Activated naive CD8-positive, alpha-beta T cell treated with anti-CD3 and anti-CD28 coated beads for 36 hours (primary cell): Measurements from ENCODE around the gene CREB5. TPM values are rescaled to one million over a fixed set of nuclear protein-coding genes. Genes with fewer than 3 reads are reported as not detected.
A peak's percentile ranks its signal among the peaks of the same experiment; 100 is the strongest.
"Not testable (repeated sequence)": the region's sequence is repeated elsewhere in the genome, so short reads cannot be mapped to it uniquely, and the experiment has no call there.

Source experiments
- DNase-seq: peaks from one replicate; pipeline ENCODE4 v3.0.0; 2021
- H3K27ac Mint-ChIP-seq: one replicate; pipeline ENCODE4 v1.8.0; 2022; ENCODE audit warnings: mild to moderate bottlenecking, moderate library complexity, mixed read lengths
- H3K27me3 Mint-ChIP-seq: one replicate; pipeline ENCODE4 v1.8.0; 2022; ENCODE audit warnings: mild to moderate bottlenecking, mixed read lengths
- H3K36me3 Mint-ChIP-seq: one replicate; pipeline ENCODE4 v1.8.0; 2021; ENCODE audit warnings: mild to moderate bottlenecking, mixed read lengths
- H3K4me1 Mint-ChIP-seq: one replicate; pipeline ENCODE4 v1.8.0; 2021; ENCODE audit warnings: mixed read lengths
- H3K4me3 Mint-ChIP-seq: one replicate; pipeline ENCODE4 v1.8.0; 2022; ENCODE audit warnings: mild to moderate bottlenecking, moderate library complexity, mixed read lengths
- H3K9me3 Mint-ChIP-seq: one replicate; pipeline ENCODE4 v1.8.0; 2022; ENCODE audit warnings: mixed read lengths
- total RNA-seq, 2 experiments: library from RNA; stranded (reverse); gene quantifications; one replicate each; pipeline ENCODE4 v1.2.3, GENCODE V29; 2021

CREB5 gene
- total RNA-seq, 2 experiments from 2014 or later = 2.0 to 2.4 TPM

DNA sequence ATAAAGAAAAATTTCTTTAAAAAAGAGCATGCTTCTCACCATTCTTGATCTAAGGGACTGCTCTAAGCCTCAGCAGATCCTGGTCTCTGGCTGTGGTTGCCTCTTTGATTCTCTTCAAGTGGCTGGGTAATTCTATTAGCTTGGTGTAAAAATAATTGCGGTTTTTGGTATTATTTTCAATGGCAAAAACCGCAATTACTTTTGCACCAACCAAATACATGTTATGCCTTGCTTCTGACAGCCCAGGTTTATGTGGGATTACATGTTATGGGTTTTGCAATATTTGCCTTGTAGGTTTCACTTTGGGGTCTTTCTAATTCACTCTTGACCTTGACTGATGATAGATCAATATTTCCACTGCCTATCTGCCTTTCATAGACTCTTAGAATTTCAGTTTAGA lies 20.0 kb upstream of the CREB5 start:
- no peak for DNase-seq
- H3K4me3 Mint-ChIP-seq = no peak overlapping the region
- H3K27me3 Mint-ChIP-seq = peaks cover 41% of the 10 kb centered on the region
- H3K27ac Mint-ChIP-seq = no peak overlapping the region
- H3K4me1 Mint-ChIP-seq = peaks cover 3% of the 10 kb centered on the region
- H3K36me3 Mint-ChIP-seq = no peaks in the 10 kb centered on the region
- no peaks in the 10 kb centered on the region for H3K9me3 Mint-ChIP-seq

DNA sequence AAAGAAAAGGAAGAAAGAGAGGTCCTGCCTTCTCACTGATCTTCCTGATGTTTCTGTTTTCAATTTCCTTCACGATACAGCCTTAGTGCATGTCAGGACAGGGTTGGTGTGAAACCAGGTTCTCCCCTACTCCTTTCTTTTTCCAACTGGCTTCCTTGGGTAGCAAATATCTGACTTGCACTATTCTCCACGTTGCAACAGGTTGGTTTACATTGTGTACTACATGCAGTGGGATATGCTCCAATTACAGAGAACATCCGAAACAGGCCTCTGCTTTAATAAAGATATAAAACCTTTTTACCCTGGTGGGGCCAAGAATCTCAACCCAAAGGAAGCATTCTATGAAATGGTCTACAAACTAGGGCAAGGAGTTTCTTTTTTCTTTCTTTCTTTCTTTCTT lies 16.9 kb upstream of the CREB5 start:
- no peak for DNase-seq
- no peak overlapping the region for H3K4me3 Mint-ChIP-seq
- no peaks in the 10 kb centered on the region for H3K36me3 Mint-ChIP-seq
- peaks cover 39% of the 10 kb centered on the region for H3K27me3 Mint-ChIP-seq
- H3K27ac Mint-ChIP-seq = no peak overlapping the region
- H3K9me3 Mint-ChIP-seq = no peaks in the 10 kb centered on the region
- no peaks in the 10 kb centered on the region for H3K4me1 Mint-ChIP-seq

DNA sequence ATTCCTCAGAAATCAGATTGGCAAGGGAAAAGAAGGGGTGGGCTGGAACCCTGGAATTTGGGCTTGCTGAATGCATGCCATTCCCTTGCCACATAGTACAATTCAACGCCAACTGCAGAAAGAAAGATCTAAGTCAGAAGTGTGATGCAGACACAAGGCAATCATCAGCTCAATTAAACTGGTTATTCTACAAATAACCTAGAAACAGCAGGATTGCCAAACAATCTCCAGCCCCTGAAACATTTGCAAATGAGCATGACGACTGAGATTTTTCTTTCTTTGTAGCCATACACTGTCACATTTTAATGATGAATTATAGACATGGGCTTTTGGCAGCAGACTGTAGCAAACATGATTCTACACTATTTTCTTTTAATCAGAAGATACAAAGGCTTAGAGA lies 16.5 kb upstream of the CREB5 start:
- H3K27me3 Mint-ChIP-seq = peaks cover 37% of the 10 kb centered on the region
- H3K4me1 Mint-ChIP-seq = no peaks in the 10 kb centered on the region
- H3K9me3 Mint-ChIP-seq = no peaks in the 10 kb centered on the region
- H3K27ac Mint-ChIP-seq = no peak overlapping the region
- H3K4me3 Mint-ChIP-seq = no peak overlapping the region
- no peak for DNase-seq
- H3K36me3 Mint-ChIP-seq = no peaks in the 10 kb centered on the region

DNA sequence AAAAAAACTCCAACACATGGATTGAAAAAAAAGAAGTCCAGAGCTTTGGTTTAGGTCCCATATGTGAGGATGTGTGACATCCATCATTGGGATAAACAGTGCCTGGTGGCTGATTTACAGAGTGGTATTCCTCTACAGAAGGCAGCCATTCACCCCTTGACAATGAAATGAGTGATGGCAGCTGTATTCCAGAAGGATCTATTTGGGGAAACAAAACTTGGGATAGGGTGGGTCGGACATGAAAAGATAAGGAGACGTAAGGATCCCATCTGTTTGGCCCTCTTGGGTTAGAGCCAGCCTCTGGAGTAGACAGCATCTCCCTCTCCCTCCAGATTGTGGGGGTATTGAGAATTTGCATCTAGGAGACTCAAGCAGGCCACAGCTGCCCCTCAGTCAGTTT lies 15.2 kb upstream of the CREB5 start:
- H3K9me3 Mint-ChIP-seq = no peaks in the 10 kb centered on the region
- no peak overlapping the region for H3K27ac Mint-ChIP-seq
- peaks cover 32% of the 10 kb centered on the region for H3K27me3 Mint-ChIP-seq
- no peak overlapping the region for H3K4me3 Mint-ChIP-seq
- no peak for DNase-seq
- H3K36me3 Mint-ChIP-seq = no peaks in the 10 kb centered on the region
- H3K4me1 Mint-ChIP-seq = no peaks in the 10 kb centered on the region

DNA sequence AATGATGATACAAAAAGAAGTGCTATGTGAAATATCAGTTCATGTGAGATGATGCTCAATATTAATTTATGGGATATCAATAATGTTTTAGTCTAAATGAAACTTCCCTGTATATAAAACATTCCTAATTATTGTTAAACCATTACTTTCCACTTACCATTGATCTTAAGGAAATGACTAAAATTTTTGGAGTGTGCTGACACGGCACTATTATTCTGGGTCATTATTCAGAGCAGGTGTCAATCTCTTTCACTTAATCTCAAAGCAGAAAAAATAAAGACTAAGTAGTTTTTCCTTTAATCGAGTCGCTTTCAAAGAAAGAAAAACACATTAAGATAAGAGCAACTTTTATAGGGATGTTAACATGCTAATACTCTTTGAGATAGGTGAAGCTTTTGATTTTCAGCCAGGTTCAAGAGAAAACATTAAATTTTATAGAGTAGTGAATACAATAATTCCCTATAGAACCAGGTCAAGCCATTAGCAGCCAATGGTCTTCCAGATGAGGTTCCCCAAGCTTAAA lies 11.4 kb upstream of the CREB5 start:
- Mint-ChIP-seq H3K4me3 (no peak overlapping the region), H3K27me3 (peaks cover 27% of the 10 kb centered on the region), H3K4me1 (peaks cover 7% of the 10 kb centered on the region), H3K36me3 (no peaks in the 10 kb centered on the region), H3K9me3 (no peaks in the 10 kb centered on the region), H3K27ac (no peak overlapping the region)
- DNase-seq = no peak

DNA sequence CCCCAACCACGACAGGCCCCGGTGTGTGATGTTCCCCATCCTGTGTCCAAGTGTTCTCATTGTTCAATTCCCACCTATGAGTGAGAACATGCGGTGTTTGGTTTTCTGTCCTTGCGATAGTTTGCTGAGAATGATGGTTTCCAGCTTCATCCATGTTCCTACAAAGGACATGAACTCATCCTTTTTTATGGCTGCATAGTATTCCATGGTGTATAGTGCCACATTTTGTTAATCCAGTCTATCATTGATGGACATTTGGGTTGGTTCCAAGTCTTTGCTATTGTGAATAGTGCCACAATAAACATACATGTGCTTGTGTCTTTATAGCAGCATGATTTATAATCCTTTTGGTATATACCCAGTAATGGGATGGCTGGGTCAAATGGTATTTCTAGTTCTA lies 10.8 kb upstream of the CREB5 start:
- H3K4me3 Mint-ChIP-seq, H3K36me3 Mint-ChIP-seq, H3K27ac Mint-ChIP-seq, H3K9me3 Mint-ChIP-seq, DNase-seq: not testable (repeated sequence)
- peaks cover 13% of the 10 kb centered on the region for H3K4me1 Mint-ChIP-seq
- peaks cover 34% of the 10 kb centered on the region for H3K27me3 Mint-ChIP-seq

DNA sequence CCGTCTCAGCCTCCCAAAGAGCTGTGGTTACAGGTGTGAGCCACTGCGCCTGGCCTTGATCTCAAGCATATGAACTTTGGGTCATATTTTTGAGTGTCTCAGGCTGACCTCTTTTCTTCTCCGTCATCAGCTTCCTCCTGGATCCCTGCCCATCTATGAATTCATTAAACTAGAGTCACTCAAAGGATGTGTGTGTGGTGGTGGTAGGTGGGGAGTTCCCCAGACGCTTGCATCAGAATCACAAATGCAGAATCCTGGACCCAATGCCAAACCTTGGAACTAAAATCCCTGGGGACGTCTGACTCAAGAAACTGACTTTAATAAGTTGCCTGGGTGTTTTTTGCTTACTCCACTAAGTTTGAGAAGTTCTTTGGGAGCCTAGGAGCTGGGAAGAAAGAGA lies 6.7 kb upstream of the CREB5 start:
- Mint-ChIP-seq H3K9me3 (no peaks in the 10 kb centered on the region), H3K36me3 (no peaks in the 10 kb centered on the region), H3K4me1 (peaks cover 40% of the 10 kb centered on the region), H3K4me3 (no peak overlapping the region), H3K27ac (peak overlapping the region; percentile 69), H3K27me3 (peaks cover 55% of the 10 kb centered on the region)
- DNase-seq = no peak

DNA sequence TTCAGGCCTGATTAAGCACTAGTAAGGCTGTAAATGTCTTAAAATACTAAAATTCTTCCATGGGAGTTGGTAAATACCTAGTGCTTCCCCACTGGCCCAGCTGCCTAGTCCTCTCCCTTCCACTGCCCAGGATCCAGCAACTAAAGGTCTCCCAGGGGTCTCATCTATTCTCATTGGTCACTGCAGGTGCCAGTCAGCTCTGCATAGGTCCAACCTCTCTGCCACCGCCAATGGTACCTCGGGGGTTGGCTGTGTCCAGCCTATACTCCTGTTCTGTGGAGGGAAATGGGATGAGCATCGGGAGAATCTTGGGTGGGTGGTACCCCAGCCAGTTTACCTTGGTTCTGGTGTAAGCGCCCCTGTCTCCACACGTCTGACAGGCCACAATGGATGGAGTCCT lies 6.1 kb upstream of the CREB5 start:
- Mint-ChIP-seq H3K36me3 (no peaks in the 10 kb centered on the region), H3K27me3 (peaks cover 60% of the 10 kb centered on the region), H3K4me1 (peaks cover 45% of the 10 kb centered on the region), H3K9me3 (no peaks in the 10 kb centered on the region), H3K27ac (peak overlapping the region; percentile 69), H3K4me3 (no peak overlapping the region)
- no peak for DNase-seq

DNA sequence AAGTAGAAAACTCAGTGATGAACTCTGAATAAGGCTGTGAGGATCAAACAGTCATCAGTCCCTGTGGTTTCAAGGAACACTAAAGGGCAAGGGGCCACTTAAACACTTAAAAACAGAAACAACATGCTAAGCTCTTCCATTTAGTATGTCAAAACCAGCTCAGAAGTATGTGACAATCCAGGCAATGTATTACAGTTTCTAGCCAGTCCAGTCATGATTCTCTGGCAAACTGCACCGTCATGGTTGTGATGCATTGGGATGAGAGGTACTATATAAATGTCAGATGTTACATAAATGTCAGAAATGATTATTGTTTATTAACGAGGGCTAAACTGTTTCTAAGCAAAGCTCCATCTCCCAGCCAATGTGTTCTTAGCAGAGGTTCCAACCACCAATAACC lies 4.7 kb upstream of the CREB5 start:
- Mint-ChIP-seq H3K36me3 (no peaks in the 10 kb centered on the region), H3K9me3 (no peaks in the 10 kb centered on the region), H3K4me1 (peaks cover 54% of the 10 kb centered on the region), H3K4me3 (no peak overlapping the region), H3K27me3 (peaks cover 69% of the 10 kb centered on the region), H3K27ac (no peak overlapping the region)
- no peak for DNase-seq

DNA sequence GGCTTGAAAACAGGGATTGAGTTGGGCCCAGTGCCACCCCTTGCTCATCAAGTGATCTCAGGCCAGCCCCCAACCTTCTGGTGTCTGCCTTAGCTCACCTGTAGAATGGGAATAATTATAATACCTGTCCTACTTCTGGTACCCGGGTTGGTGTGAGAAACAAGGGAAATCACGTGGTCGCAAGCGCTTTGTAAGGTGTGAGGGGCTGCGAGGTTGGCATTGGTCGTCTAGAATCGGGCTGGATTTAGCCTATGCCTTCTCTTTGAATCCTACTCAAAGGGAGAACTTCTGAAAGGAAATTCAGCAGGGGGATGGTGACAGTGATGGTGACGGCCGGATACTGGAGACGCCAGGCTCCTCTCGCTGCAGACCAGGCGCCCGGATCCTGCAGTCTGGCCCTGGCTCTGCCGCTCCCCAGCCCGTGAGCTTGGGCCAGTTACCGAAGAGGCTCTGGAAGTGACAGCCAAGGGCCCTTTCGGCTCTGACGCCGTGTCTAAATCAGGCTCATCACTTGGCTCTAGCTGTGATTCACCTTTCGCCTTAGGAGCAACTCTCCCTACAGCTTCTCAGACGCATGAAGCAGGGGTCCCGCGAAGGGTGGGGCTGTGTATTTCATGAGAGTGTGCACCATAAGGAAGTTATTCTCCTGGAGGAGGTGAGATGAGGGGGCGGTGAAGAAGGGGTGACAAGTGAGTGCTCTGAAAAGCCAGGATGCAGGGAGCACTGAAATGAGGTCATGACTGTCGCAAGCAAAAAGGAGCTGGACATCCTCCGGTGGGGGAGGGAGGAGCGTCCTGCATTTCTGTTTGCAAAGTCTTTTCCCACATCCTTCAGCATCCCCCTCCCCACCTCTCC lies 4.0 kb upstream of the CREB5 start:
- no peaks in the 10 kb centered on the region for H3K36me3 Mint-ChIP-seq
- H3K4me3 Mint-ChIP-seq = peak overlapping the region; percentile 55
- peaks cover 57% of the 10 kb centered on the region for H3K4me1 Mint-ChIP-seq
- peak overlapping the region; percentile 70 for H3K27ac Mint-ChIP-seq
- H3K27me3 Mint-ChIP-seq = peaks cover 75% of the 10 kb centered on the region
- peak; percentile 18 for DNase-seq
- no peaks in the 10 kb centered on the region for H3K9me3 Mint-ChIP-seq

DNA sequence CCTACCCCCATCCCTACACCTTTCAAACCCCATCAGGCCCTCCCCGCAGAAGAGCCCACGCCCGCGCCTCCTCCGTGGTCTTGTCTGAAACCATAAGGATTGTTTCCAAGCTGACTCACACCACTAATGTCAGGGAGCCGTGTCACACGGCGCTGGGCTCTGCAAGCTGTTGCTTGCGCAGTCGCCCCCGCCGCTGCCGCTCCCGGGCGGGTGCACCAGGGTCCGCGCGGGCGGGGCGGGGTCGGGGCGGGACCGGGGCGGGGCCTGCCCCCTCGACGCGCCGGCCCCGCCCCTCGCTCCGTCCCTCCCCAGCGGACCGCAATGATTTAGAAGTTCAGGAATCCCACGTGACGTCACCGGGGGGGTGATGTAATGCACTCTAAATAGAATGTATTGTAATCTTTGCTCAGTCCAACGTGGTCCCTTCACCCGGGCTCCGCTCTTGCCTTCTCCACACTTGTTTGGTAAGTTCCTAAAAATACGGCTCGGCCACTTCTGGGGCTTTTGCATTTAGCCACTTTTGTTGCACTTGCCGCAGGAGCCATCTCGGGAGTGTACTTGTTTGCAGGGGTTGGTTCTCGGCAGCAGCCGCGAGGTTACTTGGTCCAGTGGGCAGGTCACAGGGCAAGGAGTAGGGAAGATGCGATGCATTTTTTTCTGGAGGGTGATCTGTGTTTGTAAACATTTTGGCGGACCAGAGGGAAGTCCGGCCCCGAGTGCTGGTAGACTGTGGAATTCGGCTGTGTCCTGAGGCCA lies 3.2 kb upstream of the CREB5 start:
- peak overlapping the region; percentile 91 for H3K4me3 Mint-ChIP-seq
- peak; percentile 84 for DNase-seq
- H3K36me3 Mint-ChIP-seq = no peaks in the 10 kb centered on the region
- peaks cover 82% of the 10 kb centered on the region for H3K27me3 Mint-ChIP-seq
- peak overlapping the region; percentile 87 for H3K27ac Mint-ChIP-seq
- H3K4me1 Mint-ChIP-seq = peaks cover 57% of the 10 kb centered on the region
- H3K9me3 Mint-ChIP-seq = no peaks in the 10 kb centered on the region

DNA sequence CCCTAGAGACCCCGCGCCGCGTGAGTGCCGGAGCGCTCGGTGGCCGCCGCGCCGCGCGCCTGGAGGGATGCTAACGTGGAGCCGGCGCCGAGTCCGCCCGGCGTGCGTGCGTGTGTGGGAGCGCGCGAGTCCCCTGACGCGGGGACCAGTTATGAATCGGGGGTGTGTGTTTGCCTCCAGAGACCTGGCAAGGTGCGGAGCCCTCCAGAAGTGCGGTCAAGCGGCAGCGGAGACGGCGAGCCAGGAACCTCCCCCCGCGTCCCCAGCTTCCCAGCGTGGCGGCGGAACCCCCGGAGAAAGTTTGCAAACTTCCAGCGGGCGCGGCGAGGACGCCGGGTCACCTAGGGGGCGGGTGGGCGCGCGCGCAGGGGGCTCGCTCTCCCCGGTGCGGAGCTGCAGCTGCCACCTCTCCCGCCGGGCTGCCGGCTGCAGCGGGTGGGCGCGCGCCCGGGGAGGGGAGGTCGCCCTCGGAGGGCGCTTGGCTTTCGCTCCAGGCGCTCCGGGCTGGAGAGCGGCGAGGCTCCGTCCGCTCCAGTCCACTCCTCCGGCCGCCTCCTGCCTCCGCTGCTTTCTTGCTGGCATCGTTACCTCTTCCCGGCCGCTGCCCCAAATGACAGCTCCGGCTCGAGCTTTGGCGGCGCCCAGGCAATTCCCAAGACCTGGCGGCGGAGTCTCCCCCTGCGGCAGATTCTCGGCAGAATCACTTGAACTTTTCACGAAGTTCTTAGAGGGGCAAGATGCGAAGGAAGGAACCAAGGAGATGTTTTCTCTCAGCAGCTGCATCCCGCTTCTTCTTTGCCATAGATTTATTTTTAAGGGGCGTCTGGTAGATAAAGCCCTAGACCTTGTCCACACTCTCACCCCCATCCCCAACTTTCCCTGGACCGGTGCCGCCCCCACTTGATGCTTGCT lies 2.3 kb upstream of the CREB5 start:
- peaks cover 57% of the 10 kb centered on the region for H3K4me1 Mint-ChIP-seq
- H3K27me3 Mint-ChIP-seq = peaks cover 84% of the 10 kb centered on the region
- no peaks in the 10 kb centered on the region for H3K36me3 Mint-ChIP-seq
- H3K4me3 Mint-ChIP-seq = peak overlapping the region; percentile 91
- no peak for DNase-seq
- H3K9me3 Mint-ChIP-seq = no peaks in the 10 kb centered on the region
- H3K27ac Mint-ChIP-seq = peak overlapping the region; percentile 87

DNA sequence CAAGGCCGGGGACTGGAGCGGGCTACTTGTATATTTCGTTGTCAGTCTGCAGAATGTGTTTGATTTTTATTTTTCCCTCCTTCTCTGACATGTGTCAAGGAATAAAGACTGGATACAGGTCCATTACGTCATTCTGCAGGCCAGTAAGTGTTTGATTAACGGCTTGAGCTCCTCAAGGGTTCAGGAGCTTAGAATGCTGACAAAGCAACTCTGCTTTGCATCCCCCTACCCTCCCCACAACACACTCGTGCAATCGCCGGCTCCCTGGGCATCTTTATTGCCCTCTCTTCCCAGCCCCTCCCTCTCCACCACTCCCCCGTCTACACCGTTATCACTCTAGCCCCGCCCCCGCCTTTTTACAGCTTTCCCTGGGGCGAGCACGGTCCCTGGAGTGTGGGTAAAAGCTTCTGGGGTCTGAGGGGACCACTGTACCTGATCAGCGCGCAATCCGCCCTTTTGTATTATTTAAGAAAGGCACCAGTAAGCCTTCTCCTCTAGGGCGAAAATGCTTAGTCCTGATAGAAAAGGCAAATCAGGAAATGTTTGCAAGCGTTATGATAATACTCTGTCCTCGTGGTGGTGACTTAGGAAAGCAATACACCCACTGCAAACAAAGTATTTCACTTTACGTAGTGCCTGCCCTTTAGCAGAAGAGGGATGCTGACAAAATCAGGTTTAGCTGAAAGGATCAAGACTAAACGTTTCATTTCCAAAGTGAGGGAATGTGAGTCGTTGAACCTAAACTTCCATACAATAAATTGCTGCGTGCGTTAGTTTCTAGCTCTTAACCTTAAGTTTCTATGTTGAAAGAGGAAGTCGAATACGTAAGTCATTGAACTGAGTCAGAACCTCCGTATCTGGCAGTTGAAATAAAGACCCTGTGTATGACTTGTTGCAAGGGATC lies 1.4 kb upstream of the CREB5 start:
- Mint-ChIP-seq H3K4me1 (peaks cover 51% of the 10 kb centered on the region), H3K9me3 (no peaks in the 10 kb centered on the region), H3K36me3 (no peaks in the 10 kb centered on the region), H3K27ac (peak overlapping the region; percentile 34), H3K4me3 (peak overlapping the region; percentile 75), H3K27me3 (peaks cover 82% of the 10 kb centered on the region)
- no peak for DNase-seq

DNA sequence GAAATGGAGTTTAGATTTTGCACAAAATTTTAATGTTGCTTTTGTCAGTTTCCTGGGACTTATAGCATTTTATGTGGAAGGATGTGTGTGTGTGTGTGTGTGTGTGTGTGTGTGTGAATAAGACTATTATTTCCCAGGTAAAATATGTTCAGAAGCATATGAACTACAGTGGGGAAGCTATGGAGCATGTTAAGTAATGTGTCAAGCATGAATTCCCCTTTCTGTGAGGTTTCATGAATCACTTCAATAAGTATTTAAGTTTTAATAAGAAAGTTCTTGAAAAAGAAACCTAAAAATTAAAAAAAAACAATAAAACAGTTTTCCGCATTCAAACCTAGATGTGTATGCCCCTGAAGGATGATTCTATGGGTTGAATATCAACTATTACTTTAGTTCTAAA lies 693 bp downstream of the CREB5 start:
- Mint-ChIP-seq H3K36me3 (no peaks in the 10 kb centered on the region), H3K4me1 (peaks cover 36% of the 10 kb centered on the region), H3K27me3 (peaks cover 75% of the 10 kb centered on the region), H3K9me3 (no peaks in the 10 kb centered on the region), H3K27ac (no peak overlapping the region), H3K4me3 (no peak overlapping the region)
- no peak for DNase-seq
